ENCODE results near the gene ZC3H12C. TPM values are rescaled to one million over a fixed set of nuclear protein-coding genes. Genes with fewer than 3 reads are reported as not detected.
"Not testable (repeated sequence)": the region's sequence is repeated elsewhere in the genome, so short reads cannot be mapped to it uniquely, and the experiment has no call there.

ZC3H12C gene
- total RNA-seq, 2 experiments from 2014 or later, result 3.8 to 4.1 TPM

DNA sequence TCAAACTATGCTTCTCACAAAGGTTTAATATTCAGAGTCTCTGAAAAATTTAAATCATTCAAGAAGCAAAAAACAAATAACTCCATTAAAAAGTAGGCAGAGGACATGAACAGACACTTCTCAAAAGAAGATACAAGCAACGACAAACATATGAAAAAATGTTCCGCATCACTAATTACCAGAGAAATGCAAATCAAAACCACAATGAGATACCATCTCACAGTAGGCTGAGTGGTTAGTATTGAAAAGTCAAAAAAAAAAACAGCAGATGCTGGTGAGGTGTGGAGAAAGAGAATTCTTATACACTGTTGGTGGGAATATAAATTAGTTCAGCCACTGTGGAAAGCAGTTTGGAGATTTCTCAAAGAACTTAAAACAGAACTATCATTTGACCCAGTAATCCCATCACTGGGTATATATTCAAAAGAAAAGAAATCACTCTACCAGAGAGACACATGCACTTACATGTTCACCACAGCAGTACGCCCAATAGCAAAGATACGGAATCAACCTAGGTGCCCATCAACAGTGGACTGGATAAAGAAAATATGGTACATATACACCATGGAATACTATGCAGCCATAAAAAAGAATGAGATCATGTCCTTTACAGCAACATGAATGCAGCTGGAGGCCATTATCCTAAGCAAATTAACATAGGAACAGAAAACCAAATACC, 99.6 kb downstream of the ZC3H12C start:
- H3K4me1 Mint-ChIP-seq, result peaks cover 18% of the 10 kb centered on the region
- POLR2A ChIA-PET; DNase-seq; H3K4me3 Mint-ChIP-seq; H3K9me3 Mint-ChIP-seq; H3K36me3 Mint-ChIP-seq (ENCODE audit: low read depth); H3K27ac Mint-ChIP-seq: not testable (repeated sequence)
- H3K27me3 Mint-ChIP-seq, result peaks cover 27% of the 10 kb centered on the region
- CTCF ChIA-PET, result interaction anchor here (1.4 to 2.0 kb wide), 2 partner anchors 9 to 242 kb away, joined by 3 to 6 read pairs; no protein-coding TSS in a partner anchor

GRCh38 chr11:110194211-110194766, 101.1 kb downstream of the ZC3H12C start:
- Mint-ChIP-seq H3K4me1 (peaks cover 18% of the 10 kb centered on the region), H3K27me3 (peaks cover 27% of the 10 kb centered on the region)
- H3K27ac Mint-ChIP-seq; H3K9me3 Mint-ChIP-seq; POLR2A ChIA-PET; CTCF ChIA-PET; DNase-seq; H3K36me3 Mint-ChIP-seq (ENCODE audit: low read depth); H3K4me3 Mint-ChIP-seq: not testable (repeated sequence)

DNA sequence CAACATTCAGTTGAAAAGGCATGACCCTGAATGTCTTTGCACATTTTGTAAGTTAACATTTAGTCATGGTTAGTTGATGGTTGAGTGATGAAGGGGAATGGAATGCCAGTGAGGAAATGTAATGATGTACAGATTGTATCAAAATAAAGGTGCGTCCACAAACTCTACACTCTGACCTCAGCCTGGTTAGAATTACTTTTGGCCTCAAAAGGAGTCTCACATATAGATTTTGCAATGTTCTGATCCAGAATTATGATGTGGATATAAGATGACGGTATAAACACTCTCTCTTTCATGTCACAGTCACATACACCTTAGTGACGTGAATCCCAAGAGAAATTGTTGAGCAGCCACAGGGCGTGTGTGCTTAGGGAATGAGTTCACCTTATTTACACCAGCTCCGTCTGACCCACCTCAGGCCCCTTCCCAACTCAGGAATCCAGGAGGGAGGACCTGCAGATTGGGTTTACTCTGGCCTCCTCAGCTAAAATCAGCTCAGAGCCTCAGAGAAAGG, 103.1 kb downstream of the ZC3H12C start:
- Mint-ChIP-seq H3K36me3 (ENCODE audit: low read depth) (no peaks in the 10 kb centered on the region), H3K4me1 (peaks cover 18% of the 10 kb centered on the region), H3K4me3 (no peak overlapping the region), H3K9me3 (no peaks in the 10 kb centered on the region), H3K27me3 (peaks cover 17% of the 10 kb centered on the region), H3K27ac (no peak overlapping the region)
- POLR2A ChIA-PET, result no interaction called here
- CTCF ChIA-PET, result interaction anchor here (1.2 to 8.7 kb wide), 3 partner anchors 92 to 236 kb away, joined by 5 to 107 read pairs (median 6); partner anchors contain the start of gene FDX1
- no peak for DNase-seq

- POLR2A ChIA-PET, result interaction anchor here (0.9 kb wide), 1 partner anchor 132 kb away, joined by 3 read pairs; no protein-coding TSS in a partner anchor
- H3K36me3 Mint-ChIP-seq (ENCODE audit: low read depth), result no peaks in the 10 kb centered on the region
- H3K4me3 Mint-ChIP-seq, result no peak overlapping the region
- H3K4me1 Mint-ChIP-seq, result peaks cover 18% of the 10 kb centered on the region
- H3K27ac Mint-ChIP-seq, result no peak overlapping the region
- CTCF ChIA-PET, result interaction anchor here (1.1 to 8.7 kb wide), 6 partner anchors 171 to 235 kb away, joined by 3 to 107 read pairs (median 6); partner anchors contain the start of gene FDX1
- no peak for DNase-seq
- H3K9me3 Mint-ChIP-seq, result no peaks in the 10 kb centered on the region
- H3K27me3 Mint-ChIP-seq, result peaks cover 16% of the 10 kb centered on the region
These were observed 103.8 kb downstream of the ZC3H12C start for GRCh38 chr11:110196884-110197420.

DNA sequence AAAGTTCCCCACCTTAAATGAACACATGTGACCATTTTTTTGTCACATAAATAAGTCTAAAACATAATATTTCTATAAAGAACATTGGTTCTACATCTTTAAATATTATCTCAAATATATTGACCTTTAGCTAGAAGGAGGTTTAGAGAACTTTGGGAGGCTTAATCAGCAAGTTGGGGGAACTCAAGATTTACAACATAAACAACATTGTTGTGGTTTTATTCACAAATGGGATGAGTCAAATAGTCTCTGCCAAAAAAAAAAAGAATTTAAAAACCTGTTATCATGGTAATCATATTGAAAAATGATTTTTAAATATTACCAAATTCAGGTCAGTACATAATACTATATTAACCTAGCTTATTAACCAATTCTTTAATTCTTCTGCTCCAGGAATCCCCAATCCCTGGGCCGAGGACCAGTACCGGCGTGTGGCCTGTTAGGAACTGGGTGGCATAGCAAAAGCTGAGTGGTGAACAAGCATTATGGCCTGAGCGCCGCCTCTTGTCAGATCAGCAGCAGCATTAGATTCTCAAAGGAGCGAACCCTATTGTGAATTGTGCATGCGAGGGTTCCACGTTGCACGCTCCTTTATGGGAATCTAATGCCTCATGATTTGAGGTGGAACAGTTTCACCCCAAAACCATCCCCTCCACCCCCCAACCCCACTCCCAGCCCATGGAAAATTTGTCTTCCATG, 105.0 kb downstream of the ZC3H12C start:
- Mint-ChIP-seq H3K4me1 (peaks cover 6% of the 10 kb centered on the region), H3K27me3 (peaks cover 11% of the 10 kb centered on the region), H3K9me3 (no peaks in the 10 kb centered on the region), H3K4me3 (no peak overlapping the region), H3K27ac (no peak overlapping the region), H3K36me3 (ENCODE audit: low read depth) (no peaks in the 10 kb centered on the region)
- ChIA-PET POLR2A (no interaction called here), CTCF (interaction anchor here (0.5 to 8.7 kb wide), 10 partner anchors 24 to 234 kb away, joined by 3 to 107 read pairs (median 4); partner anchors contain the start of gene FDX1)
- no peak for DNase-seq

DNA sequence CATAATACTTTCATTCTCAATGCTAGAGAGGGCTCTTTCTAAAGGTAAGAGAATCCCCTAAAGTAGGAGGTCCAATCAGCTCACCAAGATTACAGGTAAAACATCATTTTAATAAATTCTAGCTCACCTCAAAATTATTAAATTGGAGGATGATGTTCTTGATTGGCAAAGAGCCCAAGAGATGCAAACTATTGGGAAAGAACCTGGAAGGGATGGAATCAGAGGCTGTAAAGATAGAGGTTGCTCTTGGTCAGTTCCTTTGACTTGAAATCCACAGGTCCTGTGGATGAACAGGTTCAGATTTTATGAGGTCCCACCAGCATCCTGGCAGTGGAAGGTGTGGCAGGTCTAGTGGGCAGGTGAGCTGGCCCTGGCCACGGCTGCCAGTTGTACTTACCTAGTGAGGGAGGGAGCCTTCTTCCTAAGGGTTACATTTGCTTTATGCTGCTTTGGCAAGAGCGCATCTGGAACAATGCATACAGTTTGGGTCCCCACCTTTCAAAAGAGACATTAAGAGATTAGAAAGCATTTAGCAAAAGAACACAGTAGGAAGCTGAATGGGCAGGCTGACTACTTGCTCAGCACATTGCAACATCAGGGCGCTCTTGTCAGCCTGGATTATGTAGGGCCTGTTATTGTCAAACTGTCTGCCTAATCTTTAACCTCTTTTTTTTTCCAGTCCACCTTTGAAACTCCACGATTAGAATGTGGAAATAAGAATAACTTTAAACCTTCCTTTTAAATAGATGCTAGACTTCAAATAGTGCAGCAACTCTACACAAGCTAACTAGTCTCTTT, 106.2 kb downstream of the ZC3H12C start:
- H3K36me3 Mint-ChIP-seq (ENCODE audit: low read depth), result no peaks in the 10 kb centered on the region
- no peaks in the 10 kb centered on the region for H3K9me3 Mint-ChIP-seq
- H3K4me3 Mint-ChIP-seq, result no peak overlapping the region
- peaks cover 2% of the 10 kb centered on the region for H3K4me1 Mint-ChIP-seq
- ChIA-PET CTCF (interaction anchor here (0.7 to 8.7 kb wide), 6 partner anchors 141 to 233 kb away, joined by 3 to 107 read pairs (median 20); partner anchors contain the start of gene FDX1), POLR2A (no interaction called here)
- no peak overlapping the region for H3K27ac Mint-ChIP-seq
- DNase-seq, result no peak
- peaks cover 7% of the 10 kb centered on the region for H3K27me3 Mint-ChIP-seq

- CTCF ChIA-PET, result interaction anchor here (0.7 to 8.7 kb wide), 10 partner anchors 19 to 1086 kb away, joined by 3 to 107 read pairs (median 12); partner anchors contain the start of gene FDX1
These were observed 107.0 kb downstream of the ZC3H12C start for GRCh38 chr11:110200241-110200640.

DNA sequence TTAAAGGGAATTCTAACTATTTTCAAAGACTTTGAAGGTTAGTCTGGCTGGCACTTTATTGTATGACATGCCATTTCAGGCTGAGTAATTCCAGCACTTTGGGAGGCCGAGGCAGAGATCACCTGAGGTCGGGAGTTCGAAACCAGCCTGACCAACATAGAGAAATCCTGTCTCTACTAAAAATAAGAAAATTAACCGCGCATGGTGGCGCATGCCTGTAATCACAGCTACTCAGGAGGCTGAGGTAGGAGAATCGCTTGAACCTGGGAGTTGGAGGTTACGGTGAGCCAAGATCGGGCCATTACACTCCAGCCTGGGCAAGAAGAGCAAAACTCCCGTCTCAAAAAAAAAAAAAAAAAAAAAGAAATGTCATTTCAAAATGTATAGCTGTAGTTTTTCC, 107.6 kb downstream of the ZC3H12C start:
- no peak overlapping the region for H3K27ac Mint-ChIP-seq
- CTCF ChIA-PET, result interaction anchor here (0.6 to 8.7 kb wide), 22 partner anchors 9 to 1086 kb away, joined by 3 to 107 read pairs (median 4); partner anchors contain the start of genes FDX1 and RDX

More at GRCh38 chr11:110200241-110200640, 107.0 kb downstream of the ZC3H12C start:
- H3K36me3 Mint-ChIP-seq (ENCODE audit: low read depth), result no peaks in the 10 kb centered on the region
- POLR2A ChIA-PET, result no interaction called here
- H3K27me3 Mint-ChIP-seq, result peaks cover 4% of the 10 kb centered on the region
- no peak for DNase-seq
- no peak overlapping the region for H3K27ac Mint-ChIP-seq
- no peak overlapping the region for H3K4me3 Mint-ChIP-seq
- peaks cover 2% of the 10 kb centered on the region for H3K4me1 Mint-ChIP-seq
- no peaks in the 10 kb centered on the region for H3K9me3 Mint-ChIP-seq

GRCh38 chr11:110207123-110207522, 113.9 kb downstream of the ZC3H12C start:
- ChIA-PET POLR2A (no interaction called here), CTCF (interaction anchor here (0.6 to 1.1 kb wide), 2 partner anchors 122 to 185 kb away, joined by 3 read pairs; no protein-coding TSS in a partner anchor)
- H3K9me3 Mint-ChIP-seq, result no peaks in the 10 kb centered on the region
- no peaks in the 10 kb centered on the region for H3K4me1 Mint-ChIP-seq
- H3K27ac Mint-ChIP-seq, result no peak overlapping the region
- H3K4me3 Mint-ChIP-seq, result no peak overlapping the region
- no peaks in the 10 kb centered on the region for H3K36me3 Mint-ChIP-seq (ENCODE audit: low read depth)
- no peak for DNase-seq
- H3K27me3 Mint-ChIP-seq, result no peaks in the 10 kb centered on the region

More for the DNA sequence above, 107.6 kb downstream of the ZC3H12C start:
- Mint-ChIP-seq H3K27me3 (peaks cover 1% of the 10 kb centered on the region), H3K9me3 (no peaks in the 10 kb centered on the region), H3K4me3 (no peak overlapping the region), H3K36me3 (ENCODE audit: low read depth) (no peaks in the 10 kb centered on the region), H3K4me1 (peaks cover 2% of the 10 kb centered on the region)
- DNase-seq, result no peak
- POLR2A ChIA-PET, result interaction anchor here (0.9 to 1.5 kb wide), 3 partner anchors 96 to 234 kb away, joined by 3 read pairs; partner anchors contain the start of gene RDX

GRCh38 chr11:110208678-110209312, 115.6 kb downstream of the ZC3H12C start:
- peak overlapping the region; percentile 66 for H3K4me3 Mint-ChIP-seq
- not testable (repeated sequence) for H3K27ac Mint-ChIP-seq

DNA sequence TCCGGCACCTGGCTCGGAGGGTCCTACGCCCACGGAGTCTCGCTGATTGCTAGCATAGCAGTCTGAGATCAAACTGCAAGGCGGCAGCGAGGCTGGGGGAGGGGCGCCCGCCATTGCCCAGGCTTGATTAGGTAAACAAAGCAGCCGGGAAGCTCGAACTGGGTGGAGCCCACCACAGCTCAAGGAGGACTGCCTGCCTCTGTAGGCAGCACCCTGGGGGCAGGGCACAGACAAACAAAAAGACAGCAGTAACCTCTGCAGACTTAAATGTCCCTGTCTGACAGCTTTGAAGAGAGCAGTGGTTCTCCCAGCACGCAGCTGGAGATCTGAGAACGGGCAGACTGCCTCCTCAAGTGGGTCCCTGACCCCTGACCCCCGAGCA, 116.1 kb downstream of the ZC3H12C start:
- H3K36me3 Mint-ChIP-seq (ENCODE audit: low read depth); H3K27me3 Mint-ChIP-seq; H3K27ac Mint-ChIP-seq; H3K9me3 Mint-ChIP-seq; H3K4me1 Mint-ChIP-seq; DNase-seq; CTCF ChIA-PET: not testable (repeated sequence)
- peak overlapping the region; percentile 66 for H3K4me3 Mint-ChIP-seq
- POLR2A ChIA-PET, result interaction anchor here (0.6 kb wide), 1 partner anchor 56 kb away, joined by 4 read pairs; no protein-coding TSS in a partner anchor

More at GRCh38 chr11:110208678-110209312, 115.6 kb downstream of the ZC3H12C start:
- H3K9me3 Mint-ChIP-seq; H3K4me1 Mint-ChIP-seq; CTCF ChIA-PET; H3K36me3 Mint-ChIP-seq (ENCODE audit: low read depth); H3K27me3 Mint-ChIP-seq; DNase-seq: not testable (repeated sequence)
- POLR2A ChIA-PET, result interaction anchor here (0.6 kb wide), 1 partner anchor 56 kb away, joined by 4 read pairs; no protein-coding TSS in a partner anchor
